ENCODE results near the gene TRIO.
"Not testable (repeated sequence)": the region's sequence is repeated elsewhere in the genome, so short reads cannot be mapped to it uniquely, and the experiment has no call there.

TRIO gene

GRCh38 chr5:14365831-14366430, 222.8 kb downstream of the TRIO start:
- no peak for DNase-seq

GRCh38 chr5:14366763-14367162, 223.6 kb downstream of the TRIO start:
- no peak for DNase-seq

GRCh38 chr5:14367364-14367763, 224.2 kb downstream of the TRIO start:
- no peak for DNase-seq

- DNase-seq: no peak
Observed at GRCh38 chr5:14369780-14370179, 226.6 kb downstream of the TRIO start.

- DNase-seq: no peak
Observed at GRCh38 chr5:14370386-14370785, 227.2 kb downstream of the TRIO start.

GRCh38 chr5:14373685-14374084, 230.5 kb downstream of the TRIO start:
- no peak for DNase-seq

- no peak for DNase-seq
Observed at GRCh38 chr5:14374100-14374499, 231.0 kb downstream of the TRIO start.

- no peak for DNase-seq
Observed at GRCh38 chr5:14376789-14377188, 233.6 kb downstream of the TRIO start.

- DNase-seq: no peak
Observed at GRCh38 chr5:14379739-14380497, 236.8 kb downstream of the TRIO start.

- DNase-seq: no peak
Observed at GRCh38 chr5:14380712-14381111, 237.6 kb downstream of the TRIO start.

GRCh38 chr5:14382640-14383039, 239.5 kb downstream of the TRIO start:
- DNase-seq: no peak

GRCh38 chr5:14383923-14384322, 240.8 kb downstream of the TRIO start:
- no peak for DNase-seq

GRCh38 chr5:14385019-14385418, 241.9 kb downstream of the TRIO start:
- DNase-seq: no peak

- DNase-seq: no peak
Observed at GRCh38 chr5:14386884-14387624, 243.9 kb downstream of the TRIO start.

GRCh38 chr5:14388741-14389140, 245.6 kb downstream of the TRIO start:
- DNase-seq: no peak

GRCh38 chr5:14392552-14392951, 249.4 kb downstream of the TRIO start:
- DNase-seq: not testable (repeated sequence)

- DNase-seq: no peak
Observed at GRCh38 chr5:14394365-14394764, 251.2 kb downstream of the TRIO start.

- no peak for DNase-seq
Observed at GRCh38 chr5:14395411-14395810, 252.3 kb downstream of the TRIO start.

- no peak for DNase-seq
Observed at GRCh38 chr5:14396066-14396465, 252.9 kb downstream of the TRIO start.

- DNase-seq: peak; percentile 70
Observed at GRCh38 chr5:14396737-14397136, 253.6 kb downstream of the TRIO start.

- no peak for DNase-seq
Observed at GRCh38 chr5:14397717-14398116, 254.6 kb downstream of the TRIO start.

GRCh38 chr5:14399054-14399692, 256.0 kb downstream of the TRIO start:
- peak; percentile 85 for DNase-seq

- no peak for DNase-seq
Observed at GRCh38 chr5:14400085-14400484, 256.9 kb downstream of the TRIO start.

GRCh38 chr5:14400611-14401010, 257.5 kb downstream of the TRIO start:
- no peak for DNase-seq

All from hematopoietic multipotent progenitor cell treated with erythropoietin and hydrocortisone succinate and interleukin-3 and kit ligand, for 6 days (in vitro differentiated cells).